Stimulated activated CD8-positive, alpha-beta memory T cell treated with anti-CD3 and anti-CD28 coated beads, Interleukin-2, amount 100 ng/mL, for 48 hours (primary cell): ENCODE measurements around the gene PLCL2.

Experiments
- DNase-seq, 2 donors: peaks; one replicate each; pipeline ENCODE4 v3.0.0-alpha.2; 2020; ENCODE audit warnings: low read depth in 2 of 2

PLCL2 gene

GRCh38 chr3:16893618-16894200 is 9.0 kb downstream of the PLCL2 start:
- no peak for DNase-seq

- DNase-seq = no peak
Observed at GRCh38 chr3:16896094-16896627, 11.4 kb downstream of the PLCL2 start.

GRCh38 chr3:16896820-16897219 is 12.1 kb downstream of the PLCL2 start:
- no peak for DNase-seq

GRCh38 chr3:16897254-16897926 is 12.6 kb downstream of the PLCL2 start:
- no peak for DNase-seq

- DNase-seq = no peak
Observed at GRCh38 chr3:16898595-16899395, 14.0 kb downstream of the PLCL2 start.

DNA sequence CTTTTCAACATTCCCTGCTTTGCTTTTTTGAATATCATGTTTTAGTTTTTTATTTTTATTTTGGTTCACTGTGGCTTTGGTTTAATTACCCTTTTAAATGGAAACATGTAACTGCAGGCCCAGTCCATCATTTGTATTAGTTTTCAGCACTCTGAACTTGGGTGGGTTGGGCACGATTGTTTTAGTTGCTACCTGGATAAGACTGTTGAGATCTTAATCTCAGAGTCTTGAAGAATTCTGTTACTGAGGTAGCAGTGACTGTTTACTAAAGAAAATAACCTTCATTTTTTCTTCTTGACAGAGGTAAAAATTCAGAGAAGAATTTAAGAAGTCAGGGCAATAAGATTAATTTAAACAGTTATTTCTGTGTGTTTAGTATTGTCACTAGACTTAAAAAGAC is 15.2 kb downstream of the PLCL2 start:
- no peak for DNase-seq

GRCh38 chr3:16900779-16901440 is 16.2 kb downstream of the PLCL2 start:
- DNase-seq = no peak

- peak; percentile 36 to 55 for DNase-seq
Observed at GRCh38 chr3:16904423-16905417, 20.0 kb downstream of the PLCL2 start.

DNA sequence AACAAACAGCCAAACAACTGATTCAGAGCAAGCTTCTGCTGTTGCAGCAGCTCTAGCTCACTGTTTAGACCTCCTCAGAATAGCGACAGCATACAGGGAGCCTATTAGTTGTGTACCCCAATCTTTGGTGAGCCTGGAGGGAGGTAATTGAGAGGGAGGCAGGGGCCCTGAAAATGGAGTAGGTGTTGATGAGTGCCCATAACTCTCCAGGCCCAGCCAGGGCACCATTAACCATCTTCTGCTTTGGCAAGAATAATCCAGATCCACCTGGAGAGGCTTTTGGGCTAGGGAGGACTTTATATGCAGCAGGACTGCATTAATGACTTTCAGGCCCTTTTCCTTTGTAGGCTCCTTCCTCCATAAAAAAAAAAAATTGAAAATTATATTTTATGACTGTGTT is 20.9 kb downstream of the PLCL2 start:
- no peak for DNase-seq

DNA sequence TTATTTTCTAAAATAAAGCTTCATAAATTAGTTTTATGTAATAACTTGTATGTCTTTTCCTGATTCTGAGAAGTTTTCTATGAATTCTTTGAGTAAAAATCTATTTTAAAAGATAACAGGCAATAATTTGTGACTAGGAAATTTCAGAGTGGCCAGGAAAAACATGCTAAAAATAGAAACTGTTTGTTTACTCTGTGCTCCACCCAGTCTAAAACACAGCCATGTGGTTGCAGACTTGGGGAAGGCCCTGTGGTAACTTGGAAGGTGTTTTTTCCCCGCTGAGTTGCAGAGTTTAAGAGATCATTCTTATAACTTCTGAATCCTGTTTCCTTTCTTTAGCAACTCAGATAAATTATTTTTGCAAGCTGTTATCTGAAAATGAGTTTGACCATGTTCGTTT is 21.9 kb downstream of the PLCL2 start:
- DNase-seq = no peak

- no peak for DNase-seq
Observed at GRCh38 chr3:16907243-16907642, 22.5 kb downstream of the PLCL2 start.

GRCh38 chr3:16908016-16908807 is 23.5 kb downstream of the PLCL2 start:
- DNase-seq = no peak

DNA sequence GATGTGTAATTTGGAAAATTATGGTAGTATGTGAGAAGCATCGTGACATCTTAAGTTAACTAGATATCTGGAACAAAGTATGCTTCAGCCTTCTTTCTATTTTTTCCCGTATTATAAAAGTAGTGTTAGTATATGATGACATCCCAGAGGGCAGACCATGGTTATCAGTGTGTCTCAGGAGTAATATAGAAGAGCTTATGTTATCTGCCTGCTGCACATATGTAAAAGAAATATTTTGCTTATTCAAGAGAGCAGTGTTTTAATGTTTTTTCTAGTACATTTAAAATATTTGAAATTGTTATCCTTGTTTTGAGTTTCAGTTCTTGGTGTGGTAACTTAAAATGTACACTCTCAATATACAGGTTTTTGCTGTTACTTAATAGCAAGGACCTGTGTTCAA is 24.1 kb downstream of the PLCL2 start:
- no peak for DNase-seq

- no peak for DNase-seq
Observed at GRCh38 chr3:16909802-16910201, 25.0 kb downstream of the PLCL2 start.

DNA sequence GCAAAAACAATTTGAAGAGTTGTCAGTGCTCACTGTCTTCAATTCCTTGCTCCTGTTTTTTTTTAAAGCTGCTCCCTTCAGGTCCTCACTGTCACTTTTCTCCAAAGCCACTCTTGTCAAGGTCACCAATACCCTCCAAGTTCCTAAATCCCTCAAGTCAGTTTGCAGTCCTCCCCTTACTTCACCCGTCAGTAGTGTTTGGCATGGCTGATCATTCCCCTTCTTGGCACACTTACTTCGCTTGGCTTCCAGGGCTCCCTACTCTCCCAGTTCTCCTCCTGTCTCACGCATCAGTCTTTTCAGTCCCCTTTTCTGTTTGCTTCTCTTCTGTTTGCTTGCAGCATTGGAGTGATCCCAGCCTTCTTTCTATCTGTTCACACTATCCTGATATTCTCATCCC is 25.5 kb downstream of the PLCL2 start:
- no peak for DNase-seq

DNA sequence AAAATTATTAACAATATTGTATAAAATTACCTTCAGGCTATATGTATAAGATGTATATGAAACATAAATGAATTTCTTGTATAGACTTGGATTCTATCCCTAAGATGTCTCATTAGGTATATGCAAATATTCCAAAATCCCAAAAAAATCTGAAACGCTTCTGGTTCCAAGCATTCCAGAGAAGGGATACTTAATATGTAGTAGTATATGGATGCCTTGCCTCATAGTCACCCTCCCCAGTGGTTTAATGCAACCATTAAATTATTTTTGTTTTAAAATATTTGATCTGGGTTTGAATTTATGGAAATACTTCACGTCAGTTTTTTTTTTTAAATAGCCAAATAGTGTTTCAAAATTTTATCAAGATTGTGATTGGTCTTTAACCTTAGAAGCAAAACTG is 27.2 kb downstream of the PLCL2 start:
- no peak for DNase-seq

- no peak for DNase-seq
Observed at GRCh38 chr3:16912400-16913263, 27.9 kb downstream of the PLCL2 start.

DNA sequence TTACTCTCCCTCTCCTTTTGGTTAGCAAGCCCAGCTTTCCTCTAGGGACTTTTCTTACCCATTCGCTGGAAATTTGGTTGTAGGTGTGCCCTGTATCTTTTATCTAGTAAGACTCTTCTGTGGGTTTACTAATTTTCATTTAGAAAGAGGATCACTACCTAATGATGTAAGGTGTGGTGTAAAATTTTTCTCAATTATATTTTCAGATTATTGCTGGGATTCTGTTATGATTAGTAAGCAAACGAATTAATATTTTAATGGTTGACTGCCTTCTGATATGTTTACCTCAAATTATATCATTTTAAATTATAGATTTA is 28.5 kb downstream of the PLCL2 start:
- DNase-seq = no peak

DNA sequence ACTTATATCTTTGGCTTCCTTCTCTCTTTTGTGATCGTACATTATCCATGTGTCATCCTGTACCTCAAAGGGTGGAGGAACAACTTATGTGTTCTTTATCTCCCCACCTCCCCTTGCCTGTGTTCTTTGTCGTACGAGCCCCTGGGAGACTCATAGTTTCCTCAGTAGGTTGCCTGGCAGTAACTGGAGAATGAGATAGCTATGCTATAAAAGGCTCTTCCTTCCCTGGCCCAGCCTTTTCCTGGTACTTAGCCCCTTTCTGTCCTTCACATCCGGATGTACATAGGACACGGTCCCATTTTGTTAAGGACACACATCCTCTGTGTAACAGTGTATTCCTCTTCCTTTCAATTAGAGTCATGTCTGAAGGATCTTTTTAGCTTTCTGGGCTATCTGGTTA is 32.1 kb downstream of the PLCL2 start:
- no peak for DNase-seq
